Uterus (tissue), 4 donors: Measurements from ENCODE around the gene ISCU. TPM values are rescaled to one million over a fixed set of nuclear protein-coding genes. Genes with fewer than 3 reads are reported as not detected.

Experiments used
- DNase-seq, 2 donors: peaks; one replicate each; pipeline ENCODE4 v3.0.0-alpha.2; 2019 to 2020
- H3K27ac ChIP-seq, 2 donors: fragments of 200-600 bp; sonication (generic); 1 replicate in 1 of 2; 2 replicates in 1 of 2; pipeline ENCODE4 v1.5.1; 2016 to 2018
- H3K27me3 ChIP-seq, 2 donors: fragments of 200-600 bp; sonication (generic); one replicate each; pipeline ENCODE4 v1.5.1; 2018 to 2019; ENCODE audit warnings: control low read depth in 1 of 2
- H3K36me3 ChIP-seq, 2 donors: fragments of 200-600 bp; sonication (generic); one replicate each; pipeline ENCODE4 v1.5.1; 2019; ENCODE audit warnings: control low read depth in 1 of 2
- H3K4me1 ChIP-seq, 2 donors: fragments of 200-600 bp; sonication (generic); one replicate each; pipeline ENCODE4 v1.5.1; 2018 to 2019; ENCODE audit warnings: control low read depth in 1 of 2
- H3K4me3 ChIP-seq, 2 donors: fragments of 200-600 bp; sonication (generic); 1 replicate in 1 of 2; 2 replicates in 1 of 2; pipeline ENCODE4 v1.5.1; 2018 to 2019; ENCODE audit warnings: mild to moderate bottlenecking in 1 of 2
- H3K9me3 ChIP-seq, 2 donors: fragments of 200-600 bp; sonication (generic); one replicate each; pipeline ENCODE4 v1.5.1; 2019; ENCODE audit warnings: control low read depth in 1 of 2
- POLR2A ChIP-seq, 2 donors: fragments of 450-650 bp; IDR thresholded peaks; one replicate each; pipeline ENCODE4 v1.6.1; 2016; ENCODE audit warnings: antibody characterized with exemption in 2 of 2, mild to moderate bottlenecking in 1 of 2, moderate library complexity in 1 of 2
- intact Hi-C: fragments of 100-400 bp; cut with DNase I; formaldehyde crosslinking; loops from one replicate; pipeline ENCODE4 v1.15.1; 2023; ENCODE audit warnings: low total_unique reads
- total RNA-seq, 4 donors: library from RNA; depleted of rRNA in 3 of 4; stranded (reverse); fragments of >200 nt in 3 of 4; gene quantifications; one replicate each; pipeline versions ENCODE4 v1.1.0 to v1.2.4, GENCODE V29; 2014 to 2023
- TF ChIP-seq, protein P1 (sequence below), 4 experiments: fragments of 200-600 bp in 2 of 4; fragments of 450-650 bp in 2 of 4; sonication (generic) in 2 of 4; IDR thresholded peaks; one replicate each; pipeline ENCODE4 v1.5.1; 2016 to 2019; ENCODE audit warnings: antibody characterized with exemption in 4 of 4, mild to moderate bottlenecking in 2 of 4, moderate library complexity in 1 of 4
- donor health status: DM: yes; HTN: yes; CAD: no.

The ISCU gene
- total RNA-seq, 4 donors from 2014 or later = 81.3 to 226 (median 161) TPM

- H3K27ac ChIP-seq = peak within 1 kb of the TSS; percentile 55 to 67
- no peaks in the 10 kb centered on the region for H3K4me1 ChIP-seq
- intact Hi-C loops = no loop called here
- no peaks in the 10 kb centered on the region for H3K9me3 ChIP-seq
- TF ChIP-seq, protein P1, sequence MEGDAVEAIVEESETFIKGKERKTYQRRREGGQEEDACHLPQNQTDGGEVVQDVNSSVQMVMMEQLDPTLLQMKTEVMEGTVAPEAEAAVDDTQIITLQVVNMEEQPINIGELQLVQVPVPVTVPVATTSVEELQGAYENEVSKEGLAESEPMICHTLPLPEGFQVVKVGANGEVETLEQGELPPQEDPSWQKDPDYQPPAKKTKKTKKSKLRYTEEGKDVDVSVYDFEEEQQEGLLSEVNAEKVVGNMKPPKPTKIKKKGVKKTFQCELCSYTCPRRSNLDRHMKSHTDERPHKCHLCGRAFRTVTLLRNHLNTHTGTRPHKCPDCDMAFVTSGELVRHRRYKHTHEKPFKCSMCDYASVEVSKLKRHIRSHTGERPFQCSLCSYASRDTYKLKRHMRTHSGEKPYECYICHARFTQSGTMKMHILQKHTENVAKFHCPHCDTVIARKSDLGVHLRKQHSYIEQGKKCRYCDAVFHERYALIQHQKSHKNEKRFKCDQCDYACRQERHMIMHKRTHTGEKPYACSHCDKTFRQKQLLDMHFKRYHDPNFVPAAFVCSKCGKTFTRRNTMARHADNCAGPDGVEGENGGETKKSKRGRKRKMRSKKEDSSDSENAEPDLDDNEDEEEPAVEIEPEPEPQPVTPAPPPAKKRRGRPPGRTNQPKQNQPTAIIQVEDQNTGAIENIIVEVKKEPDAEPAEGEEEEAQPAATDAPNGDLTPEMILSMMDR (IDR thresholded peaks at IDR 0.05) = no peak
- TF ChIP-seq POLR2A (IDR thresholded peaks at IDR 0.05) = no peak
- peak within 1 kb of the TSS; percentile 9 to 28 for H3K4me3 ChIP-seq
- H3K27me3 ChIP-seq = no peaks in the 10 kb centered on the region
- no peaks in the 10 kb centered on the region for H3K36me3 ChIP-seq
- peak; percentile 45 to 54 for DNase-seq
Observed at GRCh38 chr12:108597559-108598471, 35.4 kb downstream of the ISCU start, which contains the start of gene TMEM119. TSS of gene TMEM119 (minus strand) at chr12:108598084. CDS start at chr12:108592383, 5,701 bp downstream.

GRCh38 chr12:108598553-108599250 is 36.3 kb downstream of the ISCU start:
- no peaks in the 10 kb centered on the region for H3K27me3 ChIP-seq
- TF ChIP-seq, protein P1 (IDR thresholded peaks at IDR 0.05) = no peak
- no peak for TF ChIP-seq POLR2A (IDR thresholded peaks at IDR 0.05)
- no peak for DNase-seq
- H3K9me3 ChIP-seq = no peaks in the 10 kb centered on the region
- H3K4me3 ChIP-seq = no peak overlapping the region
- H3K27ac ChIP-seq = peak overlapping the region; percentile 55 to 67
- no peaks in the 10 kb centered on the region for H3K4me1 ChIP-seq
- no peaks in the 10 kb centered on the region for H3K36me3 ChIP-seq
- intact Hi-C loops = no loop called here

DNA sequence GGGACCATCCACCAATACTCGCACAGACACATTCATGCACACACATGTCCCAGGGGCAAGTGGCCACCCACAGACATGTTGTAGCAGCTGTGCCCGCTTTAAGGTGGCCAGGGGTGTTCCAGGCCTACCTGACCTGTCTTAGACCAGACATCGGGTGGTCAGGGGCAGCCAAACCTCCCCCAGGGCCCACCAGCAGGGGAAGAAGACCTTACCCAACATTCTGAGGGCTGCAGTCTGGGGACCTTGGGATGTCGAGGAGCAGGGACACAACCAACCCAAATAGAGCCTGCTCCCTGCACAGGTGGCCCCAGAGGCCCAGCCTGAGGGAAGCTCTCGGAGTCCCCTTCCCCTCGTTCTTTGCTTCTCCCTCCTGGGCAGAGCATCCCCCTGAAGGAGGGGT is 37.1 kb downstream of the ISCU start:
- Histone ChIP-seq H3K27ac (no peak overlapping the region), H3K4me3 (no peak overlapping the region), H3K36me3 (no peaks in the 10 kb centered on the region), H3K4me1 (no peaks in the 10 kb centered on the region), H3K9me3 (no peaks in the 10 kb centered on the region), H3K27me3 (no peaks in the 10 kb centered on the region)
- intact Hi-C loops = no loop called here
- no peak for DNase-seq
- TF ChIP-seq POLR2A (IDR thresholded peaks at IDR 0.05) = no peak
- TF ChIP-seq, protein P1 (IDR thresholded peaks at IDR 0.05) = no peak

DNA sequence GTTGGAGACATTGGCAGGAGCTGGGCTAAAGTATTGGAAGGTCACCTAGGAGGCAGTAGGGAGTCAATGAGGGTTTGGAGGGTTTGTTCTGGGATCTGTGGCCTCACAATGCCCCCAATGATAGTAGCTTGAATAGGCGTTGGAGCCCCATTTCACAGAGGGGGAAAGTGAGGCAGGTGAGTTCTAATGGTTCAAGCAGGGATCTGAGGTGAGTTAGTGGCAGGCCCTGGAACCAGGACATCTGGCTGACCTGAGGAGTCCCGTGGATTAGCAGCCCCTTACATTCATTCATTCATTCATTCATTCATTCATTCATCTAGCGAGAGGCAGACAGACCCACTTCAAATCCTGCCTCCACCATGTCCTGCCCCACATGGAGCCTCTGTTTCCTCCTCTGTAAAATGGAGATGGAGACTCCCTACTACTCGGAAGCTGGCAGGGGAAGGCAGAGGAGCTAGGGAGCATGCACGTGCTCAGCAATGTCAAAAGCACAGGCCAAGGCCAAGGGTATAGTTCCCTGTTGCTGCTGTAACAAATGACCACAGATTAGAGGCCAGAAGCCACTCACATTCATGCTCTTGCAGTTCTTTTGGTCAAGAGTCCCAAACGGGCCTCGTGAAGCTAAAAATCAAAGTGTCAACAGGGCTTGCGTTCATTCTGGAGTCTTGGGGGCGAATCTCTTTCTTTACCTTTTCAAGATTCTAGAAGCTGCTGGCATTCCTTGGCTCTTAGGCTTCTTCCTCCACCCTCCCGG is 37.7 kb downstream of the ISCU start:
- TF ChIP-seq POLR2A (IDR thresholded peaks at IDR 0.05) = no peak
- TF ChIP-seq, protein P1 (IDR thresholded peaks at IDR 0.05) = no peak
- DNase-seq = no peak
- H3K4me1 ChIP-seq = no peaks in the 10 kb centered on the region
- no peaks in the 10 kb centered on the region for H3K9me3 ChIP-seq
- no peaks in the 10 kb centered on the region for H3K36me3 ChIP-seq
- intact Hi-C loops = no loop called here
- H3K4me3 ChIP-seq = no peak overlapping the region
- no peak overlapping the region for H3K27ac ChIP-seq
- H3K27me3 ChIP-seq = no peaks in the 10 kb centered on the region
